ENCODE data around the gene SYNRG. TPM values are rescaled to one million over a fixed set of nuclear protein-coding genes. Genes with fewer than 3 reads are reported as not detected.

SYNRG gene
- total and polyA plus RNA-seq, 2 of the 13 experiments (the other 11 are each of a cell fraction or from before 2014, with no cell fraction given), result 7.3 to 8.7 TPM

DNA sequence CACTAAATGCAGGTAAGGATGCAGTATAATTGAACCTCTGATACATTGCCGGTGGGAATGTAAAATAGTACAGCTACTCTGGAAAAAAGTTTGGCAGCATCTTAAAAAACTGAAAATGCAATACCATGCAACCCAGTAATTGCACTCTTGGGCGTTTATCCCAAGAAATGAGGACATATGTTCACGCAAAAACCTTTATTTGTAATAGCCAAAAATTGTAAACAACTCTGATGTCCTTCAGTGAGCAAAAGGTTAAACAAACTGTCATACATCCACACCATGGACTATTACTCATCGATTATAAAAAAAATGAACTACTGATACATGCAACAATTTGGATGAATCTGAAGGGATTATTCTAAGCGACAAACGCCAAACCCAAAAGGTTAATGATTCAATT, 16.9 kb downstream of the SYNRG start (continued):
- TF ChIP-seq HDAC1 (CRISPR knock-in tag; IDR thresholded peaks at IDR 0.05) (no peak), ZNF572 (CRISPR knock-in tag; IDR thresholded peaks at IDR 0.05) (no peak), PHF21A (CRISPR knock-in tag; IDR thresholded peaks at IDR 0.05) (no peak), PBX3 (CRISPR knock-in tag; IDR thresholded peaks at IDR 0.05; ENCODE audit: borderline replicate concordance) (no peak), HMG20B (CRISPR knock-in tag; conservative IDR thresholded peaks at IDR 0.05) (no peak), ZBTB8A (CRISPR knock-in tag; IDR thresholded peaks at IDR 0.05; ENCODE audit: borderline replicate concordance, low read depth) (no peak), KMT2B (CRISPR knock-in tag; IDR thresholded peaks at IDR 0.05) (no peak), ZNF33B (CRISPR knock-in tag; IDR thresholded peaks at IDR 0.05) (no peak), ZBTB44 (CRISPR knock-in tag; IDR thresholded peaks at IDR 0.05) (no peak), MYNN (CRISPR knock-in tag; IDR thresholded peaks at IDR 0.05; ENCODE audit: low read depth) (no peak), BRD4 (CRISPR knock-in tag; IDR thresholded peaks at IDR 0.05) (no peak), ESRRA (CRISPR knock-in tag; IDR thresholded peaks at IDR 0.05; ENCODE audit: low read depth) (no peak), HNF4G (IDR thresholded peaks at IDR 0.05; ENCODE audit: borderline replicate concordance, low read depth, low read length) (no peak), HNF4G (CRISPR knock-in tag; IDR thresholded peaks at IDR 0.05; ENCODE audit: borderline replicate concordance, low read depth) (no peak)
- TF ChIP-seq, protein P1, sequence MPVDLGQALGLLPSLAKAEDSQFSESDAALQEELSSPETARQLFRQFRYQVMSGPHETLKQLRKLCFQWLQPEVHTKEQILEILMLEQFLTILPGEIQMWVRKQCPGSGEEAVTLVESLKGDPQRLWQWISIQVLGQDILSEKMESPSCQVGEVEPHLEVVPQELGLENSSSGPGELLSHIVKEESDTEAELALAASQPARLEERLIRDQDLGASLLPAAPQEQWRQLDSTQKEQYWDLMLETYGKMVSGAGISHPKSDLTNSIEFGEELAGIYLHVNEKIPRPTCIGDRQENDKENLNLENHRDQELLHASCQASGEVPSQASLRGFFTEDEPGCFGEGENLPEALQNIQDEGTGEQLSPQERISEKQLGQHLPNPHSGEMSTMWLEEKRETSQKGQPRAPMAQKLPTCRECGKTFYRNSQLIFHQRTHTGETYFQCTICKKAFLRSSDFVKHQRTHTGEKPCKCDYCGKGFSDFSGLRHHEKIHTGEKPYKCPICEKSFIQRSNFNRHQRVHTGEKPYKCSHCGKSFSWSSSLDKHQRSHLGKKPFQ (CRISPR knock-in tag; IDR thresholded peaks at IDR 0.05; ENCODE audit: insufficient replicate concordance), result no peak
- TF ChIP-seq, protein P2, sequence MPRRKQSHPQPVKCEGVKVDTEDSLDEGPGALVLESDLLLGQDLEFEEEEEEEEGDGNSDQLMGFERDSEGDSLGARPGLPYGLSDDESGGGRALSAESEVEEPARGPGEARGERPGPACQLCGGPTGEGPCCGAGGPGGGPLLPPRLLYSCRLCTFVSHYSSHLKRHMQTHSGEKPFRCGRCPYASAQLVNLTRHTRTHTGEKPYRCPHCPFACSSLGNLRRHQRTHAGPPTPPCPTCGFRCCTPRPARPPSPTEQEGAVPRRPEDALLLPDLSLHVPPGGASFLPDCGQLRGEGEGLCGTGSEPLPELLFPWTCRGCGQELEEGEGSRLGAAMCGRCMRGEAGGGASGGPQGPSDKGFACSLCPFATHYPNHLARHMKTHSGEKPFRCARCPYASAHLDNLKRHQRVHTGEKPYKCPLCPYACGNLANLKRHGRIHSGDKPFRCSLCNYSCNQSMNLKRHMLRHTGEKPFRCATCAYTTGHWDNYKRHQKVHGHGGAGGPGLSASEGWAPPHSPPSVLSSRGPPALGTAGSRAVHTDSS (CRISPR knock-in tag; conservative IDR thresholded peaks at IDR 0.05), result no peak

Data from HepG2 (cell line).